ENCODE data around the gene OAS2. TPM values are rescaled to one million over a fixed set of nuclear protein-coding genes. Genes with fewer than 3 reads are reported as not detected.
A peak's percentile ranks its signal among the peaks of the same experiment; 100 is the strongest.

Gene OAS2
- total and polyA plus RNA-seq, 10 of the 15 experiments (the other 5 are each of a cell fraction or from before 2014, with no cell fraction given), result 32.4 to 290 (median 90.2) TPM

DNA sequence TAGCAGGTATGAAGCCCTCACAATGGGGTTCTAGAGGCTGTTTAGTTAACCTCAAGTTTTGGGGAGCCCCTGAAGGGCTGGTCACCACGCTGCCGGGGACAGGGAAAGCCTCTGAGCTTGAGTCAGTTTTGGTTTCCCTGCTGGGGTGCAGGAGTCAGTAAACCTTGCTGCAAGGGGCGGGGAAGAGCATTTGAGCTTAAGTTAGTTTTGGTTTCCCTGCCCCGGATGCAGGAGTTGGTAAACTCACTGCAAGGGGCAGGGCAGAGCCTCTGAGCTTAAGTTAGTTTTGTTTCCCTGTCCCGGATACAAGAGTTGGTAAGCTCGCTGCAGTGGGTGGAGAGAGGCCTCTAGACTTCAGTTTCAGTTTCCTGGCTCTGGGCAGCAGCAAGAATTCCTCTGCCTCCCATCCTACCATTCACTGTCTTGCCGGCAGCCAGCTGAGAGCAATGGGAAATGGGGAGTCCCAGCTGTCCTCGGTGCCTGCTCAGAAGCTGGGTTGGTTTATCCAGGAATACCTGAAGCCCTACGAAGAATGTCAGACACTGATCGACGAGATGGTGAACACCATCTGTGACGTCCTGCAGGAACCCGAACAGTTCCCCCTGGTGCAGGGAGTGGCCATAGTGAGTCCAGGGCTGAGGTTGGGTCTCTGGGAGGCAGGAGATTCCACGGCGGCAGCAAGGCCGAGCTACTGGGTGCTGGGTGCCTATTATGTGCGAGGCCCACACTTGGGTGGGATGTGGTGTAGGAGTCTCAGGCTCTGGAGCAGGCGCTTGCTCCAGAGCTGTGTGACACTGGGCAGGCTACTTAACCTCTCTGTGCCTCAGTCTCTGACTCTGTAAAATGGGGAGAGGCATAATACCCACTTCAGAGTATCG, at the start of gene OAS2 (continued):
- TF ChIP-seq, protein P1, sequence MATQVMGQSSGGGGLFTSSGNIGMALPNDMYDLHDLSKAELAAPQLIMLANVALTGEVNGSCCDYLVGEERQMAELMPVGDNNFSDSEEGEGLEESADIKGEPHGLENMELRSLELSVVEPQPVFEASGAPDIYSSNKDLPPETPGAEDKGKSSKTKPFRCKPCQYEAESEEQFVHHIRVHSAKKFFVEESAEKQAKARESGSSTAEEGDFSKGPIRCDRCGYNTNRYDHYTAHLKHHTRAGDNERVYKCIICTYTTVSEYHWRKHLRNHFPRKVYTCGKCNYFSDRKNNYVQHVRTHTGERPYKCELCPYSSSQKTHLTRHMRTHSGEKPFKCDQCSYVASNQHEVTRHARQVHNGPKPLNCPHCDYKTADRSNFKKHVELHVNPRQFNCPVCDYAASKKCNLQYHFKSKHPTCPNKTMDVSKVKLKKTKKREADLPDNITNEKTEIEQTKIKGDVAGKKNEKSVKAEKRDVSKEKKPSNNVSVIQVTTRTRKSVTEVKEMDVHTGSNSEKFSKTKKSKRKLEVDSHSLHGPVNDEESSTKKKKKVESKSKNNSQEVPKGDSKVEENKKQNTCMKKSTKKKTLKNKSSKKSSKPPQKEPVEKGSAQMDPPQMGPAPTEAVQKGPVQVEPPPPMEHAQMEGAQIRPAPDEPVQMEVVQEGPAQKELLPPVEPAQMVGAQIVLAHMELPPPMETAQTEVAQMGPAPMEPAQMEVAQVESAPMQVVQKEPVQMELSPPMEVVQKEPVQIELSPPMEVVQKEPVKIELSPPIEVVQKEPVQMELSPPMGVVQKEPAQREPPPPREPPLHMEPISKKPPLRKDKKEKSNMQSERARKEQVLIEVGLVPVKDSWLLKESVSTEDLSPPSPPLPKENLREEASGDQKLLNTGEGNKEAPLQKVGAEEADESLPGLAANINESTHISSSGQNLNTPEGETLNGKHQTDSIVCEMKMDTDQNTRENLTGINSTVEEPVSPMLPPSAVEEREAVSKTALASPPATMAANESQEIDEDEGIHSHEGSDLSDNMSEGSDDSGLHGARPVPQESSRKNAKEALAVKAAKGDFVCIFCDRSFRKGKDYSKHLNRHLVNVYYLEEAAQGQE (IDR thresholded peaks at IDR 0.05; ENCODE audit: low read depth, low read length), result peak; percentile 15; the same call in 1 of the 2 replicates
- TF ChIP-seq EP300 (IDR thresholded peaks at IDR 0.05; ENCODE audit: borderline replicate concordance in 1 of 2, control insufficient read depth in 1 of 2, low read depth in 2 of 2, low read length in 2 of 2), result peak in 1 of 2 experiments; percentile 11; a peak in 1 of 4 replicates
- no peak for TF ChIP-seq RAD21 (IDR thresholded peaks at IDR 0.05; ENCODE audit: insufficient read depth, low read depth, low read length)
- TF ChIP-seq, protein P2, sequence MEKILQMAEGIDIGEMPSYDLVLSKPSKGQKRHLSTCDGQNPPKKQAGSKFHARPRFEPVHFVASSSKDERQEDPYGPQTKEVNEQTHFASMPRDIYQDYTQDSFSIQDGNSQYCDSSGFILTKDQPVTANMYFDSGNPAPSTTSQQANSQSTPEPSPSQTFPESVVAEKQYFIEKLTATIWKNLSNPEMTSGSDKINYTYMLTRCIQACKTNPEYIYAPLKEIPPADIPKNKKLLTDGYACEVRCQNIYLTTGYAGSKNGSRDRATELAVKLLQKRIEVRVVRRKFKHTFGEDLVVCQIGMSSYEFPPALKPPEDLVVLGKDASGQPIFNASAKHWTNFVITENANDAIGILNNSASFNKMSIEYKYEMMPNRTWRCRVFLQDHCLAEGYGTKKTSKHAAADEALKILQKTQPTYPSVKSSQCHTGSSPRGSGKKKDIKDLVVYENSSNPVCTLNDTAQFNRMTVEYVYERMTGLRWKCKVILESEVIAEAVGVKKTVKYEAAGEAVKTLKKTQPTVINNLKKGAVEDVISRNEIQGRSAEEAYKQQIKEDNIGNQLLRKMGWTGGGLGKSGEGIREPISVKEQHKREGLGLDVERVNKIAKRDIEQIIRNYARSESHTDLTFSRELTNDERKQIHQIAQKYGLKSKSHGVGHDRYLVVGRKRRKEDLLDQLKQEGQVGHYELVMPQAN (conservative IDR thresholded peaks at IDR 0.05), result no peak
- TF ChIP-seq, protein P3, sequence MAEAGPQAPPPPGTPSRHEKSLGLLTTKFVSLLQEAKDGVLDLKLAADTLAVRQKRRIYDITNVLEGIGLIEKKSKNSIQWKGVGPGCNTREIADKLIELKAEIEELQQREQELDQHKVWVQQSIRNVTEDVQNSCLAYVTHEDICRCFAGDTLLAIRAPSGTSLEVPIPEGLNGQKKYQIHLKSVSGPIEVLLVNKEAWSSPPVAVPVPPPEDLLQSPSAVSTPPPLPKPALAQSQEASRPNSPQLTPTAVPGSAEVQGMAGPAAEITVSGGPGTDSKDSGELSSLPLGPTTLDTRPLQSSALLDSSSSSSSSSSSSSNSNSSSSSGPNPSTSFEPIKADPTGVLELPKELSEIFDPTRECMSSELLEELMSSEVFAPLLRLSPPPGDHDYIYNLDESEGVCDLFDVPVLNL (IDR thresholded peaks at IDR 0.05; ENCODE audit: low read depth, low read length), result no peak
- TF ChIP-seq HDAC2 (IDR thresholded peaks at IDR 0.05), result no peak; the same call in 1 of the 2 replicates
- TF ChIP-seq POLR2AphosphoS2 (IDR thresholded peaks at IDR 0.05; ENCODE audit: low read depth, low read length), result 0 out of 2 replicates have a peak, but pooled peaks have one; percentile 56
- no peak for TF ChIP-seq SREBF1 (IDR thresholded peaks at IDR 0.05; ENCODE audit: low read length)
- TF ChIP-seq FOXK2 (IDR thresholded peaks at IDR 0.05), result no peak
- no peak for TF ChIP-seq NFYB (IDR thresholded peaks at IDR 0.05; ENCODE audit: insufficient read depth, low read depth, low read length)
- no peak for TF ChIP-seq RBBP5 (conservative IDR thresholded peaks at IDR 0.05)
- TF ChIP-seq HCFC1 (IDR thresholded peaks at IDR 0.05; ENCODE audit: low read length), result no peak; the same call in 1 of the 2 replicates
- TF ChIP-seq YBX1 (IDR thresholded peaks at IDR 0.05), result no peak
- TF ChIP-seq, protein P4, sequence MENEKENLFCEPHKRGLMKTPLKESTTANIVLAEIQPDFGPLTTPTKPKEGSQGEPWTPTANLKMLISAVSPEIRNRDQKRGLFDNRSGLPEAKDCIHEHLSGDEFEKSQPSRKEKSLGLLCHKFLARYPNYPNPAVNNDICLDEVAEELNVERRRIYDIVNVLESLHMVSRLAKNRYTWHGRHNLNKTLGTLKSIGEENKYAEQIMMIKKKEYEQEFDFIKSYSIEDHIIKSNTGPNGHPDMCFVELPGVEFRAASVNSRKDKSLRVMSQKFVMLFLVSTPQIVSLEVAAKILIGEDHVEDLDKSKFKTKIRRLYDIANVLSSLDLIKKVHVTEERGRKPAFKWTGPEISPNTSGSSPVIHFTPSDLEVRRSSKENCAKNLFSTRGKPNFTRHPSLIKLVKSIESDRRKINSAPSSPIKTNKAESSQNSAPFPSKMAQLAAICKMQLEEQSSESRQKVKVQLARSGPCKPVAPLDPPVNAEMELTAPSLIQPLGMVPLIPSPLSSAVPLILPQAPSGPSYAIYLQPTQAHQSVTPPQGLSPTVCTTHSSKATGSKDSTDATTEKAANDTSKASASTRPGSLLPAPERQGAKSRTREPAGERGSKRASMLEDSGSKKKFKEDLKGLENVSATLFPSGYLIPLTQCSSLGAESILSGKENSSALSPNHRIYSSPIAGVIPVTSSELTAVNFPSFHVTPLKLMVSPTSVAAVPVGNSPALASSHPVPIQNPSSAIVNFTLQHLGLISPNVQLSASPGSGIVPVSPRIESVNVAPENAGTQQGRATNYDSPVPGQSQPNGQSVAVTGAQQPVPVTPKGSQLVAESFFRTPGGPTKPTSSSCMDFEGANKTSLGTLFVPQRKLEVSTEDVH (IDR thresholded peaks at IDR 0.05; ENCODE audit: low read depth, partially characterized antibody), result no peak
- no peak for TF ChIP-seq ASH2L (IDR thresholded peaks at IDR 0.05; ENCODE audit: borderline replicate concordance, low read depth)
- TF ChIP-seq HDGF (IDR thresholded peaks at IDR 0.05), result no peak; the same call in none of the 2 replicates
- TF ChIP-seq IKZF1 (conservative IDR thresholded peaks at IDR 0.05), result peak; percentile 86
- no peak; the same call in 1 of the 2 replicates for TF ChIP-seq ZBED1 (IDR thresholded peaks at IDR 0.05; ENCODE audit: borderline replicate concordance)
- 0 out of 2 replicates have a peak, but pooled peaks have one; percentile 6 for TF ChIP-seq IRF4 (IDR thresholded peaks at IDR 0.05; ENCODE audit: low read depth, low read length)
- TF ChIP-seq ZNF24 (IDR thresholded peaks at IDR 0.05), result no peak
- TF ChIP-seq TCF7 (IDR thresholded peaks at IDR 0.05; ENCODE audit: borderline replicate concordance), result no peak
